Islet precursor cell (in vitro differentiated cells): ENCODE results near the gene ZFP62.
"Not testable (repeated sequence)": the region's sequence is repeated elsewhere in the genome, so short reads cannot be mapped to it uniquely, and the experiment has no call there.

Experiments used
- DNase-seq: peaks from one replicate; pipeline ENCODE4 v3.0.0-alpha.2; 2018

ZFP62 gene

GRCh38 chr5:180860887-180861822, at the start of gene ZFP62:
Gene ZFP62 (minus strand): TSS chr5:180861276. CDS start chr5:180861219, 57 bp downstream.
- peak; percentile 97 for DNase-seq

- no peak for DNase-seq
Measured at GRCh38 chr5:180910735-180911134, 49.7 kb upstream of the ZFP62 start.

- no peak for DNase-seq
Measured at GRCh38 chr5:180910182-180910581, 49.1 kb upstream of the ZFP62 start.

- no peak for DNase-seq
Measured at GRCh38 chr5:180909782-180910181, 48.7 kb upstream of the ZFP62 start.

- DNase-seq, result no peak
Measured at GRCh38 chr5:180908998-180909731, 48.1 kb upstream of the ZFP62 start.

- DNase-seq, result no peak
Measured at GRCh38 chr5:180908400-180908799, 47.3 kb upstream of the ZFP62 start.

GRCh38 chr5:180901319-180902009, 40.4 kb upstream of the ZFP62 start:
- DNase-seq, result no peak

- DNase-seq, result no peak
Measured at GRCh38 chr5:180900178-180900577, 39.1 kb upstream of the ZFP62 start.

- DNase-seq, result no peak
Measured at GRCh38 chr5:180898621-180899246, 37.7 kb upstream of the ZFP62 start, which contains the start of gene BTNL8. Gene BTNL8 (plus strand): TSS chr5:180899159. CDS start chr5:180899311, 152 bp downstream.

- DNase-seq, result not testable (repeated sequence)
Measured at GRCh38 chr5:180895330-180895729, 34.3 kb upstream of the ZFP62 start.

GRCh38 chr5:180889381-180889780, 28.3 kb upstream of the ZFP62 start:
- no peak for DNase-seq

GRCh38 chr5:180885845-180886529, 24.9 kb upstream of the ZFP62 start:
- DNase-seq, result peak; percentile 65

GRCh38 chr5:180875860-180876426, 14.9 kb upstream of the ZFP62 start:
- no peak for DNase-seq

GRCh38 chr5:180874804-180875582, 13.9 kb upstream of the ZFP62 start:
- DNase-seq, result no peak

- no peak for DNase-seq
Measured at GRCh38 chr5:180873615-180874520, 12.8 kb upstream of the ZFP62 start.

- no peak for DNase-seq
Measured at GRCh38 chr5:180872419-180872818, 11.3 kb upstream of the ZFP62 start.

- DNase-seq, result no peak
Measured at GRCh38 chr5:180870276-180871068, 9.4 kb upstream of the ZFP62 start.

GRCh38 chr5:180869587-180869986, 8.5 kb upstream of the ZFP62 start:
- no peak for DNase-seq

- DNase-seq, result peak; percentile 91
Measured at GRCh38 chr5:180868960-180869359, 7.9 kb upstream of the ZFP62 start.
